ENCODE data around the gene TMEM181.

TMEM181 gene, protein sequence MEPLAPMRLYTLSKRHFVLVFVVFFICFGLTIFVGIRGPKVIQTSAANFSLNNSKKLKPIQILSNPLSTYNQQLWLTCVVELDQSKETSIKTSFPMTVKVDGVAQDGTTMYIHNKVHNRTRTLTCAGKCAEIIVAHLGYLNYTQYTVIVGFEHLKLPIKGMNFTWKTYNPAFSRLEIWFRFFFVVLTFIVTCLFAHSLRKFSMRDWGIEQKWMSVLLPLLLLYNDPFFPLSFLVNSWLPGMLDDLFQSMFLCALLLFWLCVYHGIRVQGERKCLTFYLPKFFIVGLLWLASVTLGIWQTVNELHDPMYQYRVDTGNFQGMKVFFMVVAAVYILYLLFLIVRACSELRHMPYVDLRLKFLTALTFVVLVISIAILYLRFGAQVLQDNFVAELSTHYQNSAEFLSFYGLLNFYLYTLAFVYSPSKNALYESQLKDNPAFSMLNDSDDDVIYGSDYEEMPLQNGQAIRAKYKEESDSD

GRCh38 chr6:158559895-158560835 lies at the start of gene TMEM181:
TSS of gene TMEM181 (plus strand) at chr6:158560091. CDS start at chr6:158560225, 134 bp downstream.
- 0 out of 2 replicates have a peak, but pooled peaks have one; percentile 14 for TF ChIP-seq CTCF (IDR thresholded peaks at IDR 0.05; ENCODE audit: low read depth, low read length)
- Histone ChIP-seq H3K36me3 (peaks cover 20% of the 10 kb centered on the region), H3K27me3 (ENCODE audit: insufficient read depth, low read depth, severe bottlenecking) (no peaks in the 10 kb centered on the region), H3K4me3 (ENCODE audit: low read depth, low read length) (peak within 1 kb of the TSS; percentile 78), H3K9me3 (ENCODE audit: severe bottlenecking) (no peaks in the 10 kb centered on the region), H3K27ac (peak within 1 kb of the TSS; percentile 86)
- peak; percentile 78 for DNase-seq

DNA sequence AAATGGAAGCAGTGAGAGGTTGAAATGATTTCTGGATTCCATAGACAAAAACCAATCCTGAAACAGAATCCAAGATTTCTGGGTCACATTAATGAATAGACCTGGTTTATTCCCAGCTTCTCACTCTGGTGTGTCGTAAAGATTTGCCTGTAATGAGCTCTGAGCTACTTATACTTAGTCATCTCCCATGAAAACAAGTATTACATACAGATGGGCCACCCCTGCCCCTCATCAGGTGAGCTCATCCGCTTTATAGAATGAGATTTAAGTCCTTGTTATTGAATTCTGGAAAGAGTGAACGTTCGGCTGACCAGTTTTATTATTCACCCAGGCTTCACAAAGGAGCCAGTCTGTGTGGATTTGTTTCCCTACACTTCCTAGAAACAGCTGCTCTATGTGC lies 47.1 kb upstream of the TMEM181 start:
- no peak for TF ChIP-seq CTCF (IDR thresholded peaks at IDR 0.05; ENCODE audit: low read depth, low read length)
- Histone ChIP-seq H3K9me3 (ENCODE audit: severe bottlenecking) (no peaks in the 10 kb centered on the region), H3K36me3 (peaks cover 6% of the 10 kb centered on the region), H3K4me3 (ENCODE audit: low read depth, low read length) (no peak overlapping the region), H3K27me3 (ENCODE audit: insufficient read depth, low read depth, severe bottlenecking) (no peaks in the 10 kb centered on the region), H3K27ac (peak overlapping the region; percentile 61)
- peak; percentile 42 for DNase-seq

GRCh38 chr6:158514176-158514575 lies 45.7 kb upstream of the TMEM181 start:
- Histone ChIP-seq H3K4me3 (ENCODE audit: low read depth, low read length) (no peak overlapping the region), H3K27ac (no peak overlapping the region), H3K9me3 (ENCODE audit: severe bottlenecking) (no peaks in the 10 kb centered on the region), H3K27me3 (ENCODE audit: insufficient read depth, low read depth, severe bottlenecking) (no peaks in the 10 kb centered on the region), H3K36me3 (0 out of 2 replicates have a peak, but pooled peaks cover 2% of the 10 kb centered on the region)
- DNase-seq, result no peak
- TF ChIP-seq CTCF (IDR thresholded peaks at IDR 0.05; ENCODE audit: low read depth, low read length), result no peak

- no peak overlapping the region for H3K4me3 ChIP-seq (ENCODE audit: low read depth, low read length)
- H3K27ac ChIP-seq, result no peak overlapping the region
- H3K27me3 ChIP-seq (ENCODE audit: insufficient read depth, low read depth, severe bottlenecking), result no peaks in the 10 kb centered on the region
- no peak for DNase-seq
- 0 out of 2 replicates have a peak, but pooled peaks cover 2% of the 10 kb centered on the region for H3K36me3 ChIP-seq
- no peaks in the 10 kb centered on the region for H3K9me3 ChIP-seq (ENCODE audit: severe bottlenecking)
- TF ChIP-seq CTCF (IDR thresholded peaks at IDR 0.05; ENCODE audit: low read depth, low read length), result no peak
These were observed 44.9 kb upstream of the TMEM181 start for GRCh38 chr6:158514991-158515390.

DNA sequence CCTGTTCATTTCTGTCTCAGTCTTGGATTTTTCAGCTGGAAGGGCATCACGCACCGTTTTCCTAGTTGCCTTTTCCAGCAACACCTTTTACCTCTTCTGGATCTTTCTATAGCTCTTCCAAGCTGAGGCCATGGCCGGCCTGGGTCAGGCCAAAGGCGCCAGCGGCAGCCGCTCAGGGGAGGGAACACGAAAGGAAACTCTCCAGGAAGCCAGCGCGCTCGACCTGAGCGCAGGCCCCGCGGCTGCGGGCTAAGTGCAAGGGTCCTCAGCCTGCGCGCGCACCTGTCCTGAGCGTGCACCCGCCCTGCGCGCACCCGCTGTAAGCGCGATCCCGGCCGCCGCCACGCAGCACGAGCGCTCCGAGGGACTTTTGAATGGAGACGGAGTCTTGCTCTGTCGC lies 43.8 kb upstream of the TMEM181 start:
- no peak overlapping the region for H3K4me3 ChIP-seq (ENCODE audit: low read depth, low read length)
- no peaks in the 10 kb centered on the region for H3K27me3 ChIP-seq (ENCODE audit: insufficient read depth, low read depth, severe bottlenecking)
- TF ChIP-seq CTCF (IDR thresholded peaks at IDR 0.05; ENCODE audit: low read depth, low read length), result no peak

More for the DNA sequence above, 43.8 kb upstream of the TMEM181 start:
- DNase-seq, result no peak
- Histone ChIP-seq H3K9me3 (ENCODE audit: severe bottlenecking) (no peaks in the 10 kb centered on the region), H3K36me3 (0 out of 2 replicates have a peak, but pooled peaks cover 2% of the 10 kb centered on the region), H3K27ac (no peak overlapping the region)

Data from WERI-Rb-1 (cell line).